GM18498 (cell line): ENCODE data around the gene GPR22.

Source experiments
- ATAC-seq: cut with Tn5 transposase; IDR thresholded peaks from one replicate; pipeline ENCODE4 v1.9.1; 2021; ENCODE audit warnings: mild to moderate bottlenecking, moderate library complexity; ENCODE audit not compliant: unreplicated experiment

The GPR22 gene

GRCh38 chr7:107474104-107474521, 4.3 kb downstream of the GPR22 start:
- ATAC-seq: no peak

GRCh38 chr7:107479303-107479702, 9.4 kb downstream of the GPR22 start:
- ATAC-seq: no peak

GRCh38 chr7:107480932-107481331, 11.1 kb downstream of the GPR22 start:
- ATAC-seq: no peak

GRCh38 chr7:107482571-107482970, 12.7 kb downstream of the GPR22 start:
- ATAC-seq: no peak

GRCh38 chr7:107486041-107486440, 16.2 kb downstream of the GPR22 start:
- ATAC-seq: no peak

GRCh38 chr7:107492875-107493274, 23.0 kb downstream of the GPR22 start:
- no peak for ATAC-seq

- ATAC-seq: no peak
These were observed 24.5 kb downstream of the GPR22 start for GRCh38 chr7:107494315-107494751.

- no peak for ATAC-seq
These were observed 25.0 kb downstream of the GPR22 start for GRCh38 chr7:107494884-107495283.

- no peak for ATAC-seq
These were observed 25.7 kb downstream of the GPR22 start for GRCh38 chr7:107495516-107495915.

GRCh38 chr7:107499731-107500130, 29.9 kb downstream of the GPR22 start:
- ATAC-seq: no peak

- no peak for ATAC-seq
These were observed 31.7 kb downstream of the GPR22 start for GRCh38 chr7:107501593-107501992.

GRCh38 chr7:107502154-107502553, 32.3 kb downstream of the GPR22 start:
- ATAC-seq: no peak

GRCh38 chr7:107502797-107503196, 32.9 kb downstream of the GPR22 start:
- no peak for ATAC-seq

GRCh38 chr7:107503687-107504086, 33.8 kb downstream of the GPR22 start:
- no peak for ATAC-seq

GRCh38 chr7:107505362-107505761, 35.5 kb downstream of the GPR22 start:
- no peak for ATAC-seq

- no peak for ATAC-seq
These were observed 36.3 kb downstream of the GPR22 start for GRCh38 chr7:107505997-107506673.

- ATAC-seq: no peak
These were observed 37.0 kb downstream of the GPR22 start for GRCh38 chr7:107506674-107507339.
